HUES48 (cell line): ENCODE results near the gene CST1.

Experiments used
- H3K27ac ChIP-seq: one replicate; pipeline ENCODE4 v1.7.0; 2013; ENCODE audit warnings: low read depth, low read length, inconsistent platforms
- H3K27me3 ChIP-seq: 2 replicates; pipeline ENCODE4 v1.6.1; 2013; ENCODE audit warnings: mild to moderate bottlenecking, low read length; ENCODE audit not compliant: control insufficient read depth, insufficient read depth
- H3K36me3 ChIP-seq: 2 replicates; pipeline ENCODE4 v1.6.1; 2013; ENCODE audit warnings: low read length; ENCODE audit not compliant: control insufficient read depth, insufficient read depth
- H3K4me1 ChIP-seq: 2 replicates; pipeline ENCODE4 v1.6.1; 2013; ENCODE audit warnings: mild to moderate bottlenecking, low read length; ENCODE audit not compliant: control insufficient read depth, insufficient read depth
- H3K4me3 ChIP-seq: 2 replicates; pipeline ENCODE4 v1.5.1; 2013; ENCODE audit warnings: mild to moderate bottlenecking, low read depth, low read length
- H3K9ac ChIP-seq: 2 replicates; pipeline ENCODE4 v1.6.1; 2013; ENCODE audit warnings: mild to moderate bottlenecking, low read depth, low read length, moderate library complexity
- H3K9me3 ChIP-seq: 2 replicates; pipeline ENCODE4 v1.6.1; 2013; ENCODE audit warnings: low read length; ENCODE audit not compliant: control insufficient read depth, insufficient read depth

The CST1 gene

GRCh38 chr20:23710771-23711170 is 40.0 kb downstream of the CST1 start:
- Histone ChIP-seq H3K9me3 (no peaks in the 10 kb centered on the region), H3K9ac (no peak overlapping the region), H3K36me3 (no peaks in the 10 kb centered on the region), H3K4me3 (no peak overlapping the region), H3K27ac (no peak overlapping the region), H3K4me1 (no peaks in the 10 kb centered on the region), H3K27me3 (no peaks in the 10 kb centered on the region)

GRCh38 chr20:23705895-23706294 is 44.8 kb downstream of the CST1 start:
- Histone ChIP-seq H3K27ac (no peak overlapping the region), H3K36me3 (no peaks in the 10 kb centered on the region), H3K4me1 (no peaks in the 10 kb centered on the region), H3K4me3 (no peak overlapping the region), H3K27me3 (no peaks in the 10 kb centered on the region), H3K9me3 (no peaks in the 10 kb centered on the region), H3K9ac (no peak overlapping the region)

GRCh38 chr20:23702021-23702420 is 48.7 kb downstream of the CST1 start:
- Histone ChIP-seq H3K9ac (no peak overlapping the region), H3K4me3 (no peak overlapping the region), H3K27me3 (no peaks in the 10 kb centered on the region), H3K4me1 (no peaks in the 10 kb centered on the region), H3K9me3 (no peaks in the 10 kb centered on the region), H3K36me3 (no peaks in the 10 kb centered on the region), H3K27ac (no peak overlapping the region)

GRCh38 chr20:23700931-23701330 is 49.8 kb downstream of the CST1 start:
- Histone ChIP-seq H3K4me3 (no peak overlapping the region), H3K27me3 (no peaks in the 10 kb centered on the region), H3K27ac (no peak overlapping the region), H3K9ac (no peak overlapping the region), H3K9me3 (no peaks in the 10 kb centered on the region), H3K4me1 (no peaks in the 10 kb centered on the region), H3K36me3 (no peaks in the 10 kb centered on the region)

GRCh38 chr20:23697947-23698346 is 52.8 kb downstream of the CST1 start:
- Histone ChIP-seq H3K4me3 (no peak overlapping the region), H3K36me3 (no peaks in the 10 kb centered on the region), H3K27ac (no peak overlapping the region), H3K9ac (no peak overlapping the region), H3K27me3 (no peaks in the 10 kb centered on the region), H3K4me1 (peaks cover 10% of the 10 kb centered on the region), H3K9me3 (no peaks in the 10 kb centered on the region)
